ENCODE data around the gene CACUL1.

The CACUL1 gene

GRCh38 chr10:118635674-118636402 lies 118.9 kb downstream of the CACUL1 start:
- no peak for DNase-seq (ENCODE audit: low spot score)

- DNase-seq (ENCODE audit: low spot score) = no peak
Observed at GRCh38 chr10:118633786-118634185, 121.0 kb downstream of the CACUL1 start.

- DNase-seq (ENCODE audit: low spot score) = no peak
Observed at GRCh38 chr10:118629211-118629610, 125.6 kb downstream of the CACUL1 start.

GRCh38 chr10:118628397-118628796 lies 126.4 kb downstream of the CACUL1 start:
- no peak for DNase-seq (ENCODE audit: low spot score)

- DNase-seq (ENCODE audit: low spot score) = no peak
Observed at GRCh38 chr10:118626953-118627352, 127.8 kb downstream of the CACUL1 start.
